Osteoblast (primary cell): ENCODE data around the gene C1orf50. TPM values are rescaled to one million over a fixed set of nuclear protein-coding genes. Genes with fewer than 3 reads are reported as not detected.
A peak's percentile ranks its signal among the peaks of the same experiment; 100 is the strongest.
"Not testable (repeated sequence)": the region's sequence is repeated elsewhere in the genome, so short reads cannot be mapped to it uniquely, and the experiment has no call there.

Experiments used
- DNase-seq: peaks from one replicate; pipeline ENCODE4 v3.0.0; 2011; ENCODE audit warnings: low spot score, mixed read lengths; ENCODE audit not compliant: insufficient read length; ENCODE audit errors: missing footprints
- H2AFZ ChIP-seq: 2 replicates; pipeline ENCODE4 v1.6.0; 2011; ENCODE audit warnings: mild to moderate bottlenecking, low read length
- H3K27ac ChIP-seq: 2 replicates; pipeline ENCODE4 v1.5.1; 2011; ENCODE audit warnings: mild to moderate bottlenecking, low read depth, low read length, moderate library complexity
- H3K27me3 ChIP-seq: 2 replicates; pipeline ENCODE4 v1.6.0; 2012; ENCODE audit warnings: mild to moderate bottlenecking, control low read depth, inconsistent platforms, low read length, moderate library complexity; ENCODE audit not compliant: insufficient read depth
- H3K36me3 ChIP-seq: 2 replicates; pipeline ENCODE4 v1.5.1; 2011; ENCODE audit warnings: mild to moderate bottlenecking, low read length, control low read depth, moderate library complexity; ENCODE audit not compliant: insufficient read depth
- H3K4me1 ChIP-seq: 2 replicates; pipeline ENCODE4 v1.5.1; 2011; ENCODE audit warnings: mild to moderate bottlenecking, low read length, control low read depth, moderate library complexity; ENCODE audit not compliant: insufficient read depth
- H3K4me2 ChIP-seq: 2 replicates; pipeline ENCODE4 v1.6.0; 2011; ENCODE audit warnings: mild to moderate bottlenecking, low read length; ENCODE audit not compliant: insufficient read depth
- H3K4me3 ChIP-seq: fragments of 200-600 bp; sonication (generic); 3 replicates; pipeline ENCODE4 v1.5.1; 2012; ENCODE audit warnings: mild to moderate bottlenecking, low read length, inconsistent platforms; ENCODE audit not compliant: insufficient read depth
- H3K79me2 ChIP-seq: 2 replicates; pipeline ENCODE4 v1.6.0; 2012; ENCODE audit warnings: mild to moderate bottlenecking, low read length, control low read depth, inconsistent platforms; ENCODE audit not compliant: insufficient read depth
- H3K9me3 ChIP-seq: 2 replicates; pipeline ENCODE4 v1.5.1; 2011; ENCODE audit warnings: low read depth, low read length, control low read depth
- H4K20me1 ChIP-seq: 2 replicates; pipeline ENCODE4 v1.6.0; 2012; ENCODE audit warnings: mild to moderate bottlenecking, low read length, control low read depth; ENCODE audit not compliant: insufficient read depth
- CTCF ChIP-seq: IDR thresholded peaks from 2 replicates; pipeline ENCODE4 v1.5.1; 2011; ENCODE audit warnings: mild to moderate bottlenecking, low read depth, low read length, moderate library complexity; ENCODE audit errors: extremely low read depth
- total RNA-seq: library from RNA; depleted of rRNA; stranded (reverse); fragments of >200 nt; gene quantifications from 2 replicates; pipeline ENCODE4 v1.2.3, GENCODE V29; 2012

Gene C1orf50
- total RNA-seq, 1 donor, result 4.7 TPM

- Histone ChIP-seq H2AFZ (no peak overlapping the region), H4K20me1 (peaks cover 24% of the 10 kb centered on the region), H3K4me2 (no peak overlapping the region), H3K36me3 (peaks cover 75% of the 10 kb centered on the region), H3K4me1 (peaks cover 12% of the 10 kb centered on the region), H3K27ac (no peak overlapping the region), H3K27me3 (no peaks in the 10 kb centered on the region), H3K9me3 (no peaks in the 10 kb centered on the region), H3K79me2 (no peaks in the 10 kb centered on the region), H3K4me3 (no peak overlapping the region)
- no peak for TF ChIP-seq CTCF
- DNase-seq, result no peak
These were observed 17.0 kb upstream of the C1orf50 start for GRCh38 chr1:42750041-42750440.

DNA sequence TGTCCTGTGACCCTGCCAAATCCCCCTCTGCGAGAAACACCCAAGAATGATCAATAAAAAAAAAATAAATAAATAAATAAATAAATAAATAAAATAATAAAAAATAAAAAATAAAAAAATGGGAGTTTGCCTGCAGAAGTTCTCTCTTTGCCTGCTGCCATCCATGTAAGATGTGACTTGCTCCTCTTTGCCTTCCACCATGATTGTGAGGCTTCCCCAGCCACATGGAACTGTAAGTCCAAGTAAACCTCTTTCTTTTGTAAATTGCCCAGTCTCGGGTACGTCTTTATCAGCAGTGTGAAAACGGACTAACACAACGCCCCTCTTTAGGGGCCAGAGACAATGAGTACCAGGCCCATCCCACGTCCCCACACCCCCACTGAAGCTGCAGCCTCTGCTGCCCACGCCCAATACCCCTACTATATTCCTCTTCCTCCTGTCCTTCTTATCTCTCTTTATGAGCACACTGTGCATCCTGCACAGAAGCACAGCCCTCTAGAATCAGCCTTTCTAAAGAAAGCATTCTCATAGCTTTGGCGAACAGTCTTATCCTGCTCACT lies 15.5 kb upstream of the C1orf50 start:
- Histone ChIP-seq H4K20me1 (peaks cover 27% of the 10 kb centered on the region), H3K36me3 (peaks cover 79% of the 10 kb centered on the region), H3K4me1 (peaks cover 12% of the 10 kb centered on the region), H3K27ac (peak overlapping the region; percentile 77)
- not testable (repeated sequence) for H3K4me3 ChIP-seq, H3K27me3 ChIP-seq, DNase-seq, H3K9me3 ChIP-seq, H3K79me2 ChIP-seq, H2AFZ ChIP-seq, H3K4me2 ChIP-seq

DNA sequence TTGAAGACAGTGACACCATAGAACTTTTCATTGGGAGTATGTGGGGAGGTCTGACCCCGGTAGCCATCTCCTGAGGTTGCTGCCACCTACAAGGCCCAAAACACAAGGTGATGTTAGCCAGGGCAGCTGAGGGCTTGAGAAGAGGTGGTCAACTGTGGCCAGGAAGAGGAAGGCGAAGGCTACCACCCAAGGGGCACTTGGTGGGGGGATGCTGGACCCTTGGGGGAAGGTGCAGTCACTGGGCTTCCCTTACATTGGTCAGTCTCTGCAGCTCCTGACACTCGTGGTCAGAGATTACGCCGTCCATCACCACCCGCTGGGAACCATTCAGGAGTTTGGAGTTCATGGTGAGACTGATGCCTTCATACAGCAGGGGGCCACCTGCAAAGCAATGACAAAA lies 14.8 kb upstream of the C1orf50 start:
- peak overlapping the region; percentile 77 for H3K27ac ChIP-seq
- peaks cover 3% of the 10 kb centered on the region for H3K79me2 ChIP-seq
- no peaks in the 10 kb centered on the region for H3K27me3 ChIP-seq
- H3K4me3 ChIP-seq, result no peak overlapping the region
- DNase-seq, result peak; percentile 34
- H2AFZ ChIP-seq, result no peak overlapping the region
- peaks cover 12% of the 10 kb centered on the region for H3K4me1 ChIP-seq
- H3K36me3 ChIP-seq, result peaks cover 79% of the 10 kb centered on the region
- H3K4me2 ChIP-seq, result no peak overlapping the region
- no peak for TF ChIP-seq CTCF
- peaks cover 29% of the 10 kb centered on the region for H4K20me1 ChIP-seq
- no peaks in the 10 kb centered on the region for H3K9me3 ChIP-seq

GRCh38 chr1:42753070-42753469 lies 14.0 kb upstream of the C1orf50 start:
- Histone ChIP-seq H3K79me2 (peaks cover 5% of the 10 kb centered on the region), H2AFZ (no peak overlapping the region), H3K27ac (peak overlapping the region; percentile 77), H4K20me1 (peaks cover 30% of the 10 kb centered on the region), H3K27me3 (no peaks in the 10 kb centered on the region), H3K9me3 (no peaks in the 10 kb centered on the region), H3K36me3 (peaks cover 79% of the 10 kb centered on the region), H3K4me1 (peaks cover 12% of the 10 kb centered on the region), H3K4me3 (no peak overlapping the region), H3K4me2 (peak overlapping the region; percentile 71)
- no peak for TF ChIP-seq CTCF
- peak; percentile 95 for DNase-seq
